Measurements from ENCODE around the gene TULP3. TPM values are rescaled to one million over a fixed set of nuclear protein-coding genes. Genes with fewer than 3 reads are reported as not detected.
"Not testable (repeated sequence)": the region's sequence is repeated elsewhere in the genome, so short reads cannot be mapped to it uniquely, and the experiment has no call there.

TULP3 gene
- total and polyA plus RNA-seq, 8 donors: 4.1 to 9.0 (median 6.0) TPM

GRCh38 chr12:2858944-2859421, 31.7 kb upstream of the TULP3 start:
- no peaks in the 10 kb centered on the region for H3K9me3 ChIP-seq
- 91% methylated on average over 11 to 12 of the region's 12 CpGs for WGBS, 2 donors
- peaks cover 4 to 5% (median 4%) of the 10 kb centered on the region in 3 donors for H3K4me1 ChIP-seq
- H3K4me3 ChIP-seq: no peak overlapping the region
- TF ChIP-seq CTCF (IDR thresholded peaks at IDR 0.05): no peak
- FAIRE-seq: no peak
- no peak for DNase-seq
- intact Hi-C loops (cut with DNase I): loop anchor here in 1 of 3 donors (10.0 kb wide), 2 partner anchors 86 to 176 kb away; no protein-coding TSS in a partner anchor
- no peak overlapping the region for H3K27ac ChIP-seq
- H3K27me3 ChIP-seq: no peaks in the 10 kb centered on the region
- no peak for ATAC-seq
- no peaks in the 10 kb centered on the region for H3K36me3 ChIP-seq

- no peaks in the 10 kb centered on the region for H3K27me3 ChIP-seq
- no peak overlapping the region for H3K4me3 ChIP-seq
- ATAC-seq (no peak), DNase-seq (no peak), FAIRE-seq (no peak)
- no peak for TF ChIP-seq CTCF (IDR thresholded peaks at IDR 0.05)
- H3K36me3 ChIP-seq: no peaks in the 10 kb centered on the region
- no peaks in the 10 kb centered on the region for H3K9me3 ChIP-seq
- H3K4me1 ChIP-seq: peaks cover 0 to 3% (median 0%) of the 10 kb centered on the region in 3 donors
- no peak overlapping the region for H3K27ac ChIP-seq
- intact Hi-C loops (cut with DNase I): no loop called here
These were observed 30.5 kb upstream of the TULP3 start for GRCh38 chr12:2860170-2860569.

GRCh38 chr12:2862876-2863275, 27.8 kb upstream of the TULP3 start:
- Histone ChIP-seq H3K27ac (no peak overlapping the region), H3K27me3 (no peaks in the 10 kb centered on the region), H3K4me3 (no peak overlapping the region), H3K4me1 (no peaks in the 10 kb centered on the region), H3K36me3 (no peaks in the 10 kb centered on the region), H3K9me3 (no peaks in the 10 kb centered on the region)
- DNase-seq: no peak
- intact Hi-C loops (cut with DNase I): no loop called here
- ATAC-seq: no peak
- FAIRE-seq: no peak
- WGBS, 2 donors: 90 to 95% methylated on average over 7 of the region's 7 CpGs
- no peak for TF ChIP-seq CTCF (IDR thresholded peaks at IDR 0.05)

GRCh38 chr12:2863402-2863801, 27.3 kb upstream of the TULP3 start:
- WGBS, 2 donors: 96 to 98% methylated on average over 7 of the region's 7 CpGs
- H3K36me3 ChIP-seq; FAIRE-seq; H3K4me1 ChIP-seq; H3K27me3 ChIP-seq; intact Hi-C loops (cut with DNase I); H3K27ac ChIP-seq; H3K9me3 ChIP-seq; H3K4me3 ChIP-seq; ATAC-seq; DNase-seq: not testable (repeated sequence)

GRCh38 chr12:2864198-2864597, 26.5 kb upstream of the TULP3 start:
- DNase-seq (no peak), ATAC-seq (no peak), FAIRE-seq (no peak)
- no peak for TF ChIP-seq CTCF (IDR thresholded peaks at IDR 0.05)
- Histone ChIP-seq H3K4me3 (no peak overlapping the region), H3K4me1 (no peaks in the 10 kb centered on the region), H3K9me3 (no peaks in the 10 kb centered on the region), H3K27ac (no peak overlapping the region), H3K27me3 (no peaks in the 10 kb centered on the region), H3K36me3 (no peaks in the 10 kb centered on the region)
- intact Hi-C loops (cut with DNase I): no loop called here
- 97% methylated on average over 9 of the region's 9 CpGs for WGBS, 2 donors

- not testable (repeated sequence) for FAIRE-seq
- WGBS, 2 donors: 91 to 94% methylated on average over 9 of the region's 9 CpGs
These were observed 21.6 kb upstream of the TULP3 start for GRCh38 chr12:2868986-2869632.

More at GRCh38 chr12:2868986-2869632, 21.6 kb upstream of the TULP3 start:
- H3K4me1 ChIP-seq; H3K4me3 ChIP-seq; H3K36me3 ChIP-seq; H3K27me3 ChIP-seq; intact Hi-C loops (cut with DNase I); H3K9me3 ChIP-seq; ATAC-seq; H3K27ac ChIP-seq; DNase-seq: not testable (repeated sequence)
